ENCODE results near the gene NDUFB4.
A peak's percentile ranks its signal among the peaks of the same experiment; 100 is the strongest.

NDUFB4 gene

DNA sequence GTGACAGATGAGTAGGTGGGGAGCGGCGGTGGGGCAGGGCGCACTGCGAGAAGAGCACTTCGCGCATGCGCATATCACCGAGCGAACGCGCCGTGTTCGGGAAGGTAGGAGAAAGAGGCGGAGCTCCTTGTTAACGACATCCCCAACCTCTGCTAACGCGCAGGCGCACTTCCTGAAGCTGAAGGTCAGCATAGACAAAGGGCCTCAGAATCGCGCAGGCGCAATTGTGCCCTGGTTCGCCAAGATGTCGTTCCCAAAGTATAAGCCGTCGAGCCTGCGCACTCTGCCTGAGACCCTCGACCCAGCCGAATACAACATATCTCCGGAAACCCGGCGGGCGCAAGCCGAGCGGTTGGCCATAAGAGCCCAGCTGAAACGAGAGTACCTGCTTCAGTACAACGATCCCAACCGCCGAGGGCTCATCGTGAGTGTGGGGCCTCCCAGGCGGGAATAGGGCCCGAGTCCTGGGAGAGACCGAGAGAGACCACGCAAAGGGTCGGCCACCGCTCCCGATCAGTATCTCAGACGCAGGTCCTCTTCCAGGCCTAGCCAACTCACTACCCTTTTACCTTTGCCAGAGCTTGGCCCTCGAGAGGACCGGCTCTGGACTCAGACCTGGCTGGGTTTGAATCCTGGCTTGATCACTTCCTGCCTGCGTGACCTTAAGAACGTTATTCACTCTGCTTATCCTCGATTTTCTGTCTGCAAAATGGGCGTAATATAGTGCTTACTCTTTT, at the start of gene NDUFB4:
NDUFB4 (plus strand) TSS at position 221 of the 737 bp plus-strand sequence; CDS start at position 245, 24 bp downstream.
- ATAC-seq: peak; percentile 89 to 90

DNA sequence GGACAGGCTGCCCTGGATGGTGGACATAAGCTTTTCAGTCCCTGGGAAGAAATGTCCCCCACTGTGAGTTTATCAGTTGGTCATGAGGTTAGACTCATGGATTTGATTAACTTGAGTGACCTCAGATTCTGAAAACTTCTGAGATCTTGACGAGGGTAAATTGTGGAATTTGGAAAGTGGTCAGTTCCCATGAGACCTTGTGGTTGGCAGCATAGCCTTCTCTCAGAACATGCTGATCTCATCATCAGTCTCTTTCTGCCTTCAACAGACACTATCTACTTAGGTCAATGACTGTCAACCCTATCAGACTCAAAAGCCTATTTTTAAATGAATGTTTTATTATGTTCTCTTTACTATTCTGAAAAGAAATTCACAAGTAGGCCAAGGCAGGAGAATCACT, 45.6 kb upstream of the NDUFB4 start:
- no peak for ATAC-seq

DNA sequence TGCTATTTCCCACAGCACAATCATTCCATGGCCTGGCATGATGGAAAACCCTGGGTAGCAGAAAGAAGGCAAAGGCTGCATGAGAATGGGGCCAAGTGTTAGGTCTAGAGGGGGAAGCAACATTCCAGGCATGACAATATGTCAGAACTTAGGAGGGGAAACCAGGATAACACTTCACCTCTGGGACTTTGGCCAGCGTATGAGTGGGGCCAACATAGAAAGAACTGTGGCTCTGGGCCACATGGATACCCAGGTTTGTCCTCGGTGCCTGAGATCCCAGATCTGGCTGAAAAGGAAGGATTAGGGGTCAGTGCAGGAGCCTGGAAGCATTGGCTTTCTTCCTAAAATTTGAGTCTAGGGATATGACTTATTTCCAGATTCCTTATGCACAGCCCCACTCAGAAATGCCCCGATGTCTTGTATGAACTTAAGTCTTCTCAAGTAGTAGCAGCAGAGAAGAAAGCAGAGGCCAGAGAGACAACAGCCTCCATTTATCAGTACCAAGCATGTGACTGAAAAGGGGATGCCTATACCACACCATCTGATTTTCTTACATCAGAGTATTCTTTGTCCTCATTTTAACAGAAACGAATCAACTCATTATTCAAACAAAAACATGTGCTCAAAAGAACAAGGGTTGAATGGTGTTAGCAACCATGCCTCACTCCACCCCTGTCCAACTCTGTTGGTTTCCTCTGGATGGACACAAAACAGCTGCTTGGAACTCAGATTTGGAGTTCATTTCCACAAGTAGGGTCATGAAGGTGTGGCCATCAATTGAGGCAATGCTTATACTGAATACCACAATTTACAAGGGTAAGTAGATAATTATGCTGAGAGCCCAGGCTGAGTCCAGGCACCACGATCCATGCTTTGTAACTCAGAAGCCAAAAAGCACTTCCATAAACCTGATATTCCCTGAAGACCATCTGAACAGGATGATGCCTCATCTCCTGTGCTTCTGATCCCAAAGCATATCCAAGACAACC, 43.7 kb upstream of the NDUFB4 start:
- ATAC-seq: no peak

DNA sequence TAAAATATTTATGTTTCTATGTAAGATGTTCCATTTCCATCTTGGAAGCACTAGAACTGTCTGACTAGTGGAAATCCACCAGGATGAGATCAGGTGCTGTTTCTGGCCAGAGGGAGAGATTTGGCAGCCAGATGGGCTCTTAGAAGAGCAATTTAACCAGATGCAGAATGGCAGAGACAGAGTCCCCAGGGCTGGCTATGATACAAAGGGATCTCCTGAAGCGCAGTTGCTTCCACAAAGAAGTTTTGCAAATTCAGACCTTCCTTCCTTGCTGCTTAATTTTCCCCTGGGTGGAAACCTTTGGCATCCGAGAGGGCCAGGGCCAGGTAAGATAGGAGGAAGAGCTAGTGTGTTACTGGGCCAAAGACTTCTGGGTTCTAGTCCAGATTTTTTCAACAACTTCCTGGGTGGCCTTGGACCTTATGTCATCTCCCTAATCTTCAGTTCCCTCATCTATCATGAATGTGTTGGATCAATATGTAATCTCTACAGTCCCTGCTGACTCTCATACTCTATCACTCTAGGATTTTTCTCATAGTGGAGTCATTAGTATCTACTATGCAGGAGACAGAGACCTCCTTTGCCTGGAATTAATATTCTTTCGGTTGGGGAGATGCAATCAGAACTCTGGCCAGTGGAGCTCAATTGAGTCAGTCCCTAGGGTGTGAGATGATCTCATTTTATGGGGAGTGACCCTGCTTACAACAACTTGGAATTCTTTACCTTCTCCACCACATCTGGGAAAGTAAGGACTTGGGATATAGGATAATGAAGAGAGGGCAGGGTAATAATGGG, 41.1 kb upstream of the NDUFB4 start:
- no peak for ATAC-seq

DNA sequence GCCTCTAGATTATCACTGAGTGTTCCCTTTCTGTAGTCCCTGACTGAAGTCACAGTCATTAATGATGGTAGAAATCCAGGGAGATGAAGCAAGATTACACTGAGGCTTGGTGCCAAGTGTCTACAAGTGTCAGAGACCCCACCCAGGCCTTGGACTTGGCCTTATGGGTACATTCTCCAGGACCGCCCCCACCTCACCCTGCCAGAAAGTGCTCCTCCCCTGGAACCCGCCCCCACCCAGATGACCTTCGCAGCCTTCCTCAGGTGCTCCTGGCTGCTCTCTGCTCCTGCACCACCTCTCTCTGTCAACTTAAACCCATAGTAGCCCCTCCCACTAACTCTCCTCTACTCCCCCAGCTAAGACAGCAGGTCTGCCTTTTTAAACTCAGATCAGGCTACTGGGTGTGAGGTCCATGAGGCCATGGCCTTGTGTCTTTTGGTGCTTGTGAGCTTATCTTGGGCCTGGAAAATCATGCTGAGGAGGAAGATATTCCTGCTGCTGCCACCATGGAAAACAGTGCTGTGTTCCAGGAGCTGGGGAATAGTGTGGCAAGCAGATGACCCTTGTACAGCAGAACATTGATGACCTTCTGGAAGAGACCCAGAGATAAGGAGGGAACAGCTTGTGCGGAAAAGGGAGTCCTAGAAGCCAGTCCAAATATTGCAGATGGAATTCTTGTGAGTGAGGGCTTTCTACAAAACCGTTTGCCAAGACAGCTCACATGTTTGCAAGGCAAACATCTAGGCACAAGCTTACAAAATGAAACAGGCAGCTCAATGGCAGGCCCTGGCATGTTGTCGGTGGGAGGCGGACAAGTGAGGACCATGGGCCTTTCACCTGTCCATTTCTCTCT, 40.3 kb upstream of the NDUFB4 start:
- no peak for ATAC-seq

DNA sequence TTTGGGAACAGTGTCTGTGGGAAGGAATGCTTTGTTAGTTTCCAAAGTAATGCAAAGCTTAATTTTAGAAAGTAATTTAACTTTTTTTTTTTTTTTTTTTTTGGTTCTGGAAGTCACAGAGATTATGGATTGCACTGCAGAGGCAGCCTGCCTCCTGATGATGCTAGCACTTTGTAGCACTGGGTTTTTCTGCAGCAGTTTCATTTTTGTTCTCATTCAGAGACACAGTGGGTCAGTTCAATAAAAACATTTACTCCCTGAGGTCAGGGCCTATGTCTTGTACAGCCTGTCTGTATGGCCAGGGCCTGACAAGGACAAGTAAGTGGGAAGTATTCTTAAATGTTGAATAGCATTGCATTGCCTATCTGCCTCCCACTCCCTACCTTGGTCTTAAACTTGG, 39.0 kb upstream of the NDUFB4 start:
- no peak for ATAC-seq

DNA sequence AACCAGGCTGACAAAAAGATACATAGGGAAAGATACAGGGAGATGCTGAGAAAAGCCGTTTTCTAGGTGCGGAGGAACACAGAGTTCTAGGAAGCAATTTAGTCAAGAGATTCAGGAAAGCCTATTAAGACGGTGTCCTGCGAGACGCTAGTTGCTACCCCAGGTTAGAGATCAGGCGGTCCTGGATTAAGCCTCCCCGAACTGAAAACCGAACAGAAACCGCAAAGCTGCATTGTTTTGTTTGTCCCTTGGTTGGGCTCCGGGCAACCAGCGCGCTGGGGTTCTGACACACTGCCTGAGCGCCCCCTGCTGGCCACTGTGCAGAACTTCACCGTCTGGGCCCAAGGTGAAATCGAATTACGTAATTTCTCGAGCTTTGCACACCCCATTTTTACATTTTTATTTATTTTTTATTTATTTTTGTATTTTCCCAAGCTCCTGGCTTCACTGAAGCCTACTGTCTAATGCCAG, 37.3 kb upstream of the NDUFB4 start:
- peak; percentile 67 to 75 for ATAC-seq

DNA sequence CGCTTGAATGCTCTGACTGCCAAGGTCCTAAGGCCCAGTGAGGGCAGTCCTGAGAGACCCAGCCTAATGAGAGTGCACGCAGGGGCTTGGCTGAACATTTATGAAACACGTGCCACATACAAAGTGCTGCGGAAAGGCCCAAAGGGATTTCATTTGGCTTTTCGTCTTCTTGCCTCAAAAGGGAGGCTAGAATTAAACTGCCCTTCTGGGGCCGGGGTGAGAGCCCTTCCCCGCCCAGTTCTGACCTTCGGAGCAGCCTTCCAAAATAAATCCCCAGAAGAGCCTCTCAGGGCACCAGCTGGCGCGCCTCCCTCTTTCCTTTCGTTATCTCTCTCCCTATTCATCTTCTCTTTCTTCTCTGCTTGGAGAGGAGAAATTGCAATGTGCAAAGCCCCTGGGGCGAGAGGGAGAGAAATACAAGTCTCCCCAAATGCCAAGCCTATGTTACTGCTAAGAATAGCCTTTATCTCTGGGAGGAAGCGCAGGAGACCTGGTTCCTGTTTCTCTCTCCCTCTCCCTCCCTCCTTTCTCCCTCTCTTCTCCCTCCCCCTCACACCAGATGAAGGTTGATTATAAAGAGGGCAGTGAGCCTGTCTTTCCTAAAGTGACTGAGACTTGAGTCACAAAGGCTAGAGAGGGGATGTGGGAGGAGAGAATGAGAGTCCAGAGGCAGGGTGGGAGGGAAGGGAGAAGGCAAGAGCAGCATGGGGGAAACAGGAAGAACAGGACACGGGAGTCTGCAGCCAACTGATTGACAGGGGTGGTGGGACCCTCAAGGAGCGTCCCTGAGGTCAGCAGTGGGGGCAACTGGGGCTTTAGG, 36.7 kb upstream of the NDUFB4 start:
- peak in 1 of 2 donors; percentile 8 for ATAC-seq

DNA sequence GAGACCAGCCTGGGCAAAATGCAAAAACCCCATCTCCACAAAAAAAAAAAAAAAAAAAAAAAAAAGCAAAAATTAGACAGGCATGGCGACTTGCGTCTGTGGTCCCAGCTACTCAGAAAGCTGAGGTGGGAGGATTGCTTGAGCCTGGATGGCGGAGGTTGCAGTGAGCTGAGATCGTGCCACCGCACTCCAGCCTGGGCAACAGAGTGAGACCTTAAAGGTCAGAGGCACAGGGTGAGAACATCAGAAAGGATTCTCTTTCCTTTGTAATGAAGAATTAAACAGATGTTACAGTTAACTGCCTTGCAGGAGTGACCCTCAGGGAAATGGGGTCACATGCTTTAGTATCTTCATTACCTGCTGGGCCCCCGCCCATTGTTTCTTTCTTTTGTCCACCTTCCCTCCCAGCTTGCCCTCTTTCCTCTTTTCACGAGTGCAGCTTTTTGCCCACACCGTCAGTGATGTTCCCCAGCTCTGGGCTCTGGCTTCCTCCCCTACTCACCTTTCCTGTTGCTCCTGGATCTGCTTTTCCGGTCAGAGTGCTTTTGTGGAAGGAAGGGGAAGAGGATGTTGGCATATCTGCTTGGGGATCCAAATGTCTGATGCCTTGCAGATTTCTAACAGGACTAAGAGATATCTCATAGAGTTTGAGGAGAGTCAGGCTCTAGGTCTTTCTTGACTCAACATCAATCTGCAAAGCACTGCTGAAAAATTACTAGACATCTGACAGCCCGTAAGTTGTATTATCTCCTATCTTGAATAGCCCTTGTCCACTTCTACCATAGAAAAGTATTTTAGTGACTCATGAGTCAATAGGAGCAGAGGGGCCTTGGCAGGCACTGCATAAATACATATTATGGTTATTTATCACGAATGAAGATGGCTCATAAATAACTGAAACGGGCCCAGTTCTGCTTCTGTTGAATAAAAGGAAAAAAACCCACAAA, 35.6 kb upstream of the NDUFB4 start:
- ATAC-seq: no peak

DNA sequence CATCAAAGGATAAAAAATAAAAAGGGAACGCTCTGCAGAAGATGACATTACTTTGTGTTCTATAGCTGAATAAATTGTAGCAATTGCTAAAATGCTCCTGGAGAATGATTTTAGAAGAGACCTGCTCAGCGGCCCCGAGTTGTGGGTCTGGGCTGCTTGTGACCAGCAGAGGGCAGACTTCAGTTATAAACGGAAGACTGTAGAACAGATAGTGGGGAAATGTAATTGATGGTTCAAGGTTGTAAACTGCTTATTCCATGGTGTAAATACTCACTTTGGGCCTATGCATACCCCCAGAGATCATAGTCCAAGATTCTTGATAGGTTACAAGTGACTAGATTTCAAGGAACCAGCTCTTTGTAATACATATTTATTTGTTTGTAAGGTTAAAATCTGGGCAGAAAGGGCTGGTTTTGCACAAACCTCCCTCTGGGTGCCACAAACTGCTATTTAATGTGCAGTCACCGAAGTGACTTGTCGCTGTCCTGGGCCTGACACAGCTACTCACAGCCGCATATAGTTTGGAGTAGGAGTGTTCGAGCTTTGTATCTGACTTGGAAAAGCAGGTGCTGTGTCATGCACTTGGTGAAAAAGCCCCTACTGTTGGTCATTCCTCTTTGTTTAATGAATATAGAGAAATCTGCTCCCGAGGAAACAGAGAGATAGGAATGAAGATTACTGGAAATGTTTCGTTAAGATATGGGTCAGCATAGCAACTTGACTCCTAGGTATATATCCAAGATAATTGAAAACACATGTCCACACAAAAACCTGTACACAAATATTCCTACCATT, 34.7 kb upstream of the NDUFB4 start:
- ATAC-seq: peak; percentile 49 to 55

DNA sequence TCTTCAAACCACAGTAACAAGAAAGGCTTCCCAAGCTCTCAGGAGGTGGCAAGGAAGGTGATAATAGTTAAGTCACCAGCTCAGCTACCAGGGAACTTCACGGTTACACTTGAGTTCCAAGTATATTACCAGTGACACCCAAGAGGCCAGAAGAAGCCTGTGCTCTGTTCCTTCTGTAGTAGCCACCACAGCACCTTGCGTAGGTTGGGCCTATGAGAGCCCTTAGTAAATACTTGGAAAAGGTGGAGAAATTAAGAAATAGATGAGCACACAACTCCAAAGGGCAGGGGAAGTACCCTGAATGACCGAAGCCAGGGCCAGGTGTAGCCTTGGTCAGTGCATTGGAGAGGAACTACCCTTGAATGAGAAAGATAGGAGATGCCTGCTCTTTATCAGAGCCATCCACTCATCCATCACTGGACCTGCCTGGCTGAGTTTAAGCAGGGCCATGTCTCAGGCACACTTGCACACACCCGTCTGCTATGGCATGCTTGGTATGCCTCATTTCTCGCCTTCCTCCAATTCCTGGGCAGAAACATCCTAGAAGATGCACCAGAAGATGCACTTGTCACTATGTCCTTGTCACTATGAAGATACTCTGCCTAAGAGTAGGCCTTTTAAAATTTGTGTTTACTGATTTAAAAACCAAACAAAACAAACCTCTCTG, 32.6 kb upstream of the NDUFB4 start:
- no peak for ATAC-seq

DNA sequence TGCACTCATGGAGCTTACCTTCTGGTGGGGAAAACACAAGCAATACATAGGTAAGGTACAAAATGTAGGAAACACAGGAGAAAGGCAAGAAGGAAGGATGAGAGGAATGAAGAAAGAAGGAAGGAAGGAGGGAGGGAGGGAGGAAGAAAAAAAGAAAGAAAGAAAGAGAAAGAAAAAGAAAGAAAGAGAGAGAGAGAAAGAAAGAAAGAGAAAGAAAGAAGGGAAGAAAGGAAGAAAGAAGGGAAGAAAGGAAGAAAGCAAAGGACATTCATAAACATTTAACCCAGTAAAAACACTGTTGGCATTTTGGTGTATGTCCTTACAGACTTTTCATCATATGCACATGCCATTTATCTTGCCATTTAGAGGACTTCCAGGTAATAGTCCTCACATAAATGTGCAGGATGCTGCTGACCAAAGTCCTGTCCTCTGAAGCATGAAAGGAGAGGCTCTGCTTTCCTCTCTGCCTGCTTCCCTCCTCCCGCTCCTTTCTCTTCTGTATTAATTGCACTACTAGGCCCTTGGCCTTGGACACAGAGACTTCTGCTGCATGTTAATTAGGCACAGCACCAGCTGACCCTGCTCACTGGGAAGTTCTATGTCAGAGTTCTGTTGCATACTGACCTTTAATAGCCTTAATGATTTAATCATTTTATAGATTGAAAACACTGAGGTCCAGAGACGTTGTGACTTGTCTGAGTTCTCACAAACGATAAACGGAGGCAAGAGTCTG, 29.7 kb upstream of the NDUFB4 start:
- no peak for ATAC-seq

DNA sequence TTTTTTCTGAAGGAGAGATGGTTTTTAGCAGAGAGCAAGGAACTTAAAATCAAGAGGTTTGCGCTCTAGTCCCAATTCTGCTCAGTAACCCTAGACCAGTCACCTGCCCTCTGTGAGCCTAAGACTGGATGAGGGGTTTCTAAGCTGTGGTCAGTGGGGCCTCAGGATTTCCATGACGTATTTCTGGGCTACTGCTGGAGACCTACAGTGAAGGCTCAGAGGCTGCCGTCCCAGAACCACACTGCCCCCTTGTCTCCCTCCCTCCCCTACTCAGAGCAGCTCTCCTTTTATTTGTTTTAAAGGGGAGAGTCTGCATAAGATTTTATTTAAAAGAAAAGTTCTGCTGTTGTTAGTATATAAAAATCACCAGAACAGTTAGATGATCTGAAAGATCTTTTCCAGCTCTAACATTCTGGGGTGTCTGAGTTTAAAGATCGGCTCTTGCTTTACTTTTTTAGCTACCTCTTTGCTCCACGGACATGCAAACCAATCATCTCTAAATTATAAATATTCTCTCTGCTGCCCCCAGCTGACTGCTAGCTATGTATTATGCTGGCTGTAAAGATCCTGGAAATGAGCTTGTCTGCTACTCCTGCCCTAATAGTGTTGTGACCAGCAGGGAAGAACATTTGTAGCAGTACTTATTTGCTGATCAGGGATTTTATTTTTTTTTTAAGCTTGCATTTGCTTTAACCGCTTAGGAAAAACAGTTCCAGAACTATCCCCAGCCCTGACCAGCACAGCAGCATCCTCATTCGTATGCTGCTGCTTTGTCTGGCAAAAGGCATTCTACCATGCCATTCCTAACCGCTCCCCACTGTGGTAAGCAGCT, 28.6 kb upstream of the NDUFB4 start:
- no peak for ATAC-seq

DNA sequence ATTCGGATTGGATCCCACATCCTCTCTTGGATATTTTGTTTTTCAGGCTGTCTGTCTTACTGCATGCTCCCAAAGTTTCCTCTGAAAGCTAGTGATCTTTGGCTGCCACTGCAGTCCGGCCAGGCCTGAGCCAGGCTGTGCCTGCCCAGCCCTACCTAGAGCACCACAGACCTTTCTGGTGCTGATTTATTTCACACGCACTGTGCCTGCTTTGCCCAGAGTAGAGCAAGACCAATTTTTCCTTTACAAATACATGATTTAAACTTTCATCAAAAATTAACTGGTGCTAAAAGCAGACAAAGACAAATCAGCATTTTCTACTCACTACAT, 28.0 kb upstream of the NDUFB4 start:
- no peak for ATAC-seq

DNA sequence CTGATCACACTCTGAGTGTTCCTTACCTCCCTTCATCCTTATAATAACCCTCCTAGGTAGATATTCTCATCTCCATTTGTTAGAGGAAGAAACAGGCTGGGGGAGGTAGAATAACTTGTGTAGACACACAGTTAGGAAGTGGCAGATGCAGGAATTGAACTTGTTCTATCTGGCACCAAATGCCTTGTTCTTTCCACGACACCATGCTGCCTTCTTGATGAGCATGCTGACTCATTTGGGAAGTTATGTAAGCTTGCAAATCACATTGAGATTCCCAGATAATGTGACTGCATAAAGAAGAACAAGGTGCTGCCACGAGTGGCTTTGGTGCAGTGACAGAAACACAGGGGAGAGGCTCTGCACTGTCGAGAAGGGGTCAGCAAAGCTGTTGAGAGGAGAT, 27.5 kb upstream of the NDUFB4 start:
- ATAC-seq: no peak

DNA sequence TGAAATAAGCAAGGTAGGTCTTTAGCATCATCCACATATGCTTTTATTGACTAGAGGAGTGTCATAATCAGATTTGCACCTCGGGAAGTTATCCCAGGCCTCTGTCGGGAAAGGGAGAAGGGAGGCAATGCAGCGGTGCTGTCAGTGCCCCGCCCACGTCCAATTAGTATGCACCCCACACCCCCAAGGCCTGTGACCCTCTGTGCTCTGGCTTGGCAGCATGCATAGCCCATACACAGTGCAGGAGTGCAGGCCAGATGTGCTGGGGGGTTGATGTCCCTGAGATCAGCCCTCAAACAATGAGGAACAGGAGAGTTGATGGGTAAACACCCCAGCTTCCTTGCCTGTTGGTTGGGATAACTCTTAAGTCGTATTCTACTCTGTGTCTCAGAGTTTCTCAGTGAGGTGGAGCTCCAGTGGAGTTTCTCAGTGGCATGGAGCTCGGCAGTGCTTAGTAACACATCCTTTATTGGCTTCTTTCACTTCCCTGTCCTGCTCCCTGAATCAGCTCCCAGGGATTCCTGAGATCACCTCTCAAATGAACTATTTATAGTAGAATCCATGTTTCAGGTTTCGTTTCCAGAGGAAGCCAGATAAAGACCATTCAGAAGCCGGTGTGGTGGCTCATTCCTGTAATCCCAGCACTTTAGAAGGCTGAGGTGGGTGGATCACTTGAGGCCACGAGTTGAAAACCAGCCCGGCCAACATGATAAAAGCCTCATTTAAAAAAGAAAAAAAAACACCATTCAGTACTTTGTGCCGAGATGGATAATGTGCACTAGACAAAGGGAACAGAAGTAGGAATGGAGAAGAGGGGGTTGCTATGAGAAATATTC, 26.7 kb upstream of the NDUFB4 start:
- ATAC-seq: no peak

All from activated CD4-positive, CD25-positive, alpha-beta regulatory T cell treated with anti-CD3 and anti-CD28 coated beads, Interleukin-2, amount 50 U/mL, for 24 hours (primary cell).